Choroid plexus epithelial cell (primary cell): Measurements from ENCODE around the gene PHF12.

Source experiments
- DNase-seq: peaks from one replicate; pipeline ENCODE4 v3.0.0-alpha.2; 2010; ENCODE audit warnings: low read depth
- H3K4me3 ChIP-seq: 2 replicates; pipeline ENCODE4 v1.5.1; 2011; ENCODE audit warnings: low read depth, mild to moderate bottlenecking, control low read depth, low read length, moderate library complexity
- TF ChIP-seq, protein P1 (sequence below): conservative IDR thresholded peaks from 2 replicates; pipeline ENCODE4 v1.5.1; 2011; ENCODE audit warnings: low read depth, mild to moderate bottlenecking, control low read depth, inconsistent platforms, low read length, moderate library complexity

The PHF12 gene

GRCh38 chr17:28975031-28975430 lies 23.7 kb upstream of the PHF12 start:
- no peak overlapping the region for H3K4me3 ChIP-seq
- TF ChIP-seq, protein P1, sequence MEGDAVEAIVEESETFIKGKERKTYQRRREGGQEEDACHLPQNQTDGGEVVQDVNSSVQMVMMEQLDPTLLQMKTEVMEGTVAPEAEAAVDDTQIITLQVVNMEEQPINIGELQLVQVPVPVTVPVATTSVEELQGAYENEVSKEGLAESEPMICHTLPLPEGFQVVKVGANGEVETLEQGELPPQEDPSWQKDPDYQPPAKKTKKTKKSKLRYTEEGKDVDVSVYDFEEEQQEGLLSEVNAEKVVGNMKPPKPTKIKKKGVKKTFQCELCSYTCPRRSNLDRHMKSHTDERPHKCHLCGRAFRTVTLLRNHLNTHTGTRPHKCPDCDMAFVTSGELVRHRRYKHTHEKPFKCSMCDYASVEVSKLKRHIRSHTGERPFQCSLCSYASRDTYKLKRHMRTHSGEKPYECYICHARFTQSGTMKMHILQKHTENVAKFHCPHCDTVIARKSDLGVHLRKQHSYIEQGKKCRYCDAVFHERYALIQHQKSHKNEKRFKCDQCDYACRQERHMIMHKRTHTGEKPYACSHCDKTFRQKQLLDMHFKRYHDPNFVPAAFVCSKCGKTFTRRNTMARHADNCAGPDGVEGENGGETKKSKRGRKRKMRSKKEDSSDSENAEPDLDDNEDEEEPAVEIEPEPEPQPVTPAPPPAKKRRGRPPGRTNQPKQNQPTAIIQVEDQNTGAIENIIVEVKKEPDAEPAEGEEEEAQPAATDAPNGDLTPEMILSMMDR = no peak
- DNase-seq = no peak

DNA sequence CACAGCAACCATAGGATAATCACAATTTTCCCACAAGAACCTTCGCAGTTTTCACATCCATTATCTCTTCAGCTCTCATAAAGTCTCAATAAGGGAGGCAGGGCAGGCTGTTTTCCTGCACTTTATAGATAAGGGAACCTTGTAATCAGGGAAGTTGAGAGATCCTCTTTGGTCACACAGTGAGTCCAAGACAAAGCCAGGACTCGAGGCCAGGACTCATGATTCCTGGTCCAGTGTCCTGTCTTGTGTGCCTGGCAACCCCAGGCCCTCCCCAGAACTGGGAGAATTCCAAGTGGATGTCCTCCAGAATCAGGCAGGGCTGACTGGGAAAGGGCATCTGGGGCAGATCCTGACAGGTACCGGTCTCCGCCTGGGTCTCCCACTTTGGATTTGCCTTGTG lies 23.1 kb upstream of the PHF12 start:
- DNase-seq = no peak
- H3K4me3 ChIP-seq = no peak overlapping the region
- TF ChIP-seq, protein P1 = no peak

DNA sequence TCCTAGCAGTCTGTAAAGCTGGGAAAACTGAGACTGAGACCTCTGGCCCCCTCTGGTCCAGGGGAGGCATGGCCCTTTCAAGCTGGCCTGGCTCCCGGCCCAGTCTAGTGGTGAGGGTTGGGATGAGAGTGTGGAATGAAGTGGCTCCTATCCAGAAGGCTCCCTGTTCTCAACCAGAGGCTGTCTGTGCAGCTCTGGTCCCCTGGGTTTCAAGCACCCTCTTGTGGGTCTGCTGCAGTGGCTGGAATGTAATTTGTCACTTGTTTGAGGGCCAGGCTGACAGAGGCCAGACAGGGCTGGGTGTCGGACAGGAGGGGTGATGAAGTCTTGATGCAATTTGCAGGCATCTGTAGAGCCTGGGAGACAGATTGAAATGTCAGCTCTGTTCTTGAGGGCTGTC lies 22.1 kb upstream of the PHF12 start:
- no peak overlapping the region for H3K4me3 ChIP-seq
- peak; percentile 69 for DNase-seq
- TF ChIP-seq, protein P1 = peak; percentile 11

DNA sequence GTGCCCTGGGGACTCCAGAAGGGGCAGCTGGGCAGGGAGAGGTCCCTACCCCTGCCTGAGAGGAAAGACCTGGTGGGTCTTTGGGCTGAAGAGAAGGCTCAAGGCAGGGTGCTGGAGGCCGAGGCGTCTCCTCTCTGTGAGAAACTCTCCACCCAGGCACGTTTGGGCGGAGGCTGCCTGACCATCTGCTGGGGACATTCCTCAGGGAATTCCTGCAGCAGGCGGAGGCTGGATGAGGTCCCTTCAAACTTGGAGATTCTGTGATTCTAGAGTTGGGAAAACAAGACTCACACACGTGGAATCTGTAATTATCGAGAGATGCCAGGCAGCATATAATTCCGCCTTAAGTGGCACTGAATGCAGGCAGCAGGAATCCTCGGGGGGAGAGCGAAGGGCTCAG lies 21.1 kb upstream of the PHF12 start:
- TF ChIP-seq, protein P1 = no peak
- H3K4me3 ChIP-seq = no peak overlapping the region

DNA sequence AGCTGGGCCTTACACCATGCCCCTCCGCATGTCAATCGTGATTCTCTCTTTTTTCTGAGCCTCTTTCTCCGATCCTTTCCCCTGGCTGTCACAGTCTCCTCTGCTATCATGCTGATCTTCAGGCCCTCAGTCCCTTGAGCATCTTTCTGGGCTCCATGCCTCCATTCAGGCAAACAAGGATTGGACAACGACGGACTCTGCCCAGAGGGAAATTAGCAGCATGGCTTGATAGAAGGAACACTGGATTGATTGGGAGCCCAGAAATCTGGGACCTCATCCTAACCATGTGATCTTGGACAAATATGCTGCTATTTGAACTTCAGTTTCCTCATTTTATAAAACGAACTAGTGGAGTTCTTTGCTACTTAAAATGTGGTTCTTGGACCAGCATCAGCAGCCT lies 19.6 kb upstream of the PHF12 start:
- no peak for DNase-seq
- H3K4me3 ChIP-seq = no peak overlapping the region
- TF ChIP-seq, protein P1 = no peak

More for the DNA sequence above, 21.1 kb upstream of the PHF12 start:
- no peak for DNase-seq

- TF ChIP-seq, protein P1 = no peak
- H3K4me3 ChIP-seq = no peak overlapping the region
- DNase-seq = no peak
Measured at GRCh38 chr17:28969706-28970393, 18.5 kb upstream of the PHF12 start.

DNA sequence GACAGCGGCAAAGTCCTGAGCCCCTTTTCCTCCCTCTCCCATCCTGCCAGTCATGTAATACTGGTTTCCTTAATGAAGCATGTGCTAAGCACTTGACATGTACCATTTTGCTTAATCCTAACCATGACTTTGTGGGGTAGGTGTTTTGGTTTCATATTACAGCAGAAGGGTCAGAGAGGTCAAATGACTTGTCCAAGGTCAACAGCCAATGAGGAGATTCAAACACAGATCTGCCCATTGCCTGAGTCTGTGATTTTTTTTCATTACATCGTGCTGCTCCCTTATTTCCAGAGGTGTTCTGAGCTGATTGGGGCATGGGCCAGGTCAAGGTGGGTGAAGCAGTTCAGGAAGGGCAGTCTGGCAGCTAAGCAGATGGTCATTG lies 17.6 kb upstream of the PHF12 start:
- DNase-seq = no peak
- H3K4me3 ChIP-seq = no peak overlapping the region
- TF ChIP-seq, protein P1 = no peak
